GM12874 (cell line): Measurements from ENCODE around the gene NCAM1.

Experiments used
- CTCF ChIP-seq: IDR thresholded peaks from 2 replicates; pipeline ENCODE4 v1.5.1; 2011; ENCODE audit warnings: low read depth, mild to moderate bottlenecking, control low read depth, low read length, moderate library complexity; ENCODE audit not compliant: insufficient read depth

The NCAM1 gene

DNA sequence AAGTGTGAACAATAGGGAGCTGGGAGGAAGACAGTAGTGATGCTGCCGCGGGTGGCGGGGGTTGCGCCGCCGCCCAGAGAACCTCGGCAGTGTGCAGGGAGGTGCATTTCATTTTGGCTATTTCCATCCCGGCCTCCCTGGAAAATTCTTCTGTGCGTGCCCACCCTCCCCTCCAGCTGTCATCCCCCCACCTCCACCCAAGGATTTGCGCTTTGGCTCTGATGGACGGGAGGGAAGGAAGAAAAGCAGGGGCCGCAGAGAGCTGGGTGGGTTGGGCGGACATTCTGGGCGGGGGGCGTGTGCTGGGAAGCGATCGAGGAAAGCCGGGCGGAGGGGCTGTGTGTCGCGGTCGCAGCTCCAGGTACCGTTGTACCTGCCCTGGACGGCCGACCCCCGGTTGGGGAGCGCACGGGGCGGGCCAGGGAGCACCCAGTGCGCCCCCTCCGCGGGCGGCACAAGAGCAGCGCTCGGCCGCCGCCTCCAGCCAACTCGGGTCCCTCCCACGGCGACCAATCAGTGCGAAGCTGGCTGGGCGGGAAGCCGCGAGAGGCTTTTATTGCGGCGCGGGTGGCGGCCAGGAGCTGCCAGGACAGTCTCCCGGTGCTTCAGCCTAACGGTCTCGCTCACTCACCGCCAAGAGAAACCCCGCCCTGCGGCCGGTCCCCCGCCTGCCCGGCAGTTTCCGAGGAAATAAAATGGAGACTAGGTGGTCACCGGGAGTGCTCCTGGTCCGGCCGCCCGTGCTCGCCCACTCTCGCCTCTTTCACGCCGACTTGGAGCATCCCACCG, 1.6 kb downstream of the NCAM1 start:
- no peak for TF ChIP-seq CTCF

DNA sequence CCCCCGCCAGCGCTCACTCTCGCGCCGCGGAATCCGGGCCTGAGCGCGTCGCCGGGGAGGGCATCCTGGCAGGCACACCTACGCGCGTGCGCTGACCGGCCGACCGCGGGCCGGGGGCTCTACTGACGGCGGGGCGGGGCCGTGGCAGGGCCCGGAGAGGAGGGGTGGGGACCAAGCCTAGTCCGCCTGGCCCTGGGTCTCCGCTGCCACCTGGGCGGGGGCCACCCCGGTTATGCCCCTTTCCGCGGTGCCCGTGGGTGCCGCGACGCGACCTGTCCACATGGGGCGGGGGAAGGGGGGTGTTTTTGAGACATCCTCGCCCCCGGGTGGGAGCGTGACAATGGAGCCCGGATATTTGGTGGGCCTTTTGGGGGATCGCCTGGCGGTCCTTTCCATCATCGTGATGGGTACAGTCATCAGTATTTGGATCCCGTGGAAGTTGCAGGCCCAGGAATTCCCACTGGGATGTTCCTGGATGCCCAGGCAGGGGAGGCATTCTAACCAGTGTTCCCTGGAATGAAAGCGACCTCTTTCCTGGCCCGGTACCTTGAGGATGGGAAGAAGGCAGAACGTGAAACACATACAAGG, 2.2 kb downstream of the NCAM1 start:
- TF ChIP-seq CTCF, result no peak

DNA sequence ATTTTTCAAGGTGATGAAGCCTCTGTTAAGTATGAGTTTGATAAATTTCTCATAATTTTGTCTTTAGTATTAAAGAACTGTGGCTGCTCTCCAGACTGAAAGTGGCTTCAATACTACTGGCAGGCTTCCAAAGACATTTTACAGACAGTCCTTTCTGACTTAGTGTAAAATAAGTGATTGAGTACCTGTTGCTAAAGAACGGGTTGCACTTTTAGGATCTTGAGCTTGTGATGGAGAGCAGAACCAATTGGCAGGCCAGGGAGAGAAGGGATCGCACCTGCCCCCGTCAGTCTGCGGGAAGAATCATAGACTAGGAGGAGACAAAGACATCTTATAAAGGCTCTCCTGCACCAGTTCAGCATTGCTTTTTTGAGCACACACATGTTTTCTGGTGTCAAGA, 4.4 kb downstream of the NCAM1 start:
- no peak for TF ChIP-seq CTCF

DNA sequence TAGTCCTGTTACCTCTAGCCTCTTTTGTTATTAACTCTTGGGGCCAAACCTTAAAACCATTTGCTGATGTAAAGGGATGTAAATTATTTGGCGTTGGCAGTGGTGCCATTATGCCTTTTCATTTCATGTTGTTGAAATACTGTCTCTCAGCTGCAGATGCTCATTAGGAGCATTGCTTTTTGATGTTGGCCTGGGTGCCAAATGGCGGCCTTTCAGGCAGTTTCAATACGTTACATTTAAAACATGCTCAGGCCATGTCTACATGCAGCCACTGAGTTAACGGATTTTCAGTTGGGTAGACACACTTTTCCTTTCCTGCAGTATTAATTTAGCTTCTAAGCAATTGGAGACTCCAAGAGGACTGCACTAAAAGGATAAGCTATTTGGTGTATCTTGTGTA, 5.3 kb downstream of the NCAM1 start:
- no peak for TF ChIP-seq CTCF

DNA sequence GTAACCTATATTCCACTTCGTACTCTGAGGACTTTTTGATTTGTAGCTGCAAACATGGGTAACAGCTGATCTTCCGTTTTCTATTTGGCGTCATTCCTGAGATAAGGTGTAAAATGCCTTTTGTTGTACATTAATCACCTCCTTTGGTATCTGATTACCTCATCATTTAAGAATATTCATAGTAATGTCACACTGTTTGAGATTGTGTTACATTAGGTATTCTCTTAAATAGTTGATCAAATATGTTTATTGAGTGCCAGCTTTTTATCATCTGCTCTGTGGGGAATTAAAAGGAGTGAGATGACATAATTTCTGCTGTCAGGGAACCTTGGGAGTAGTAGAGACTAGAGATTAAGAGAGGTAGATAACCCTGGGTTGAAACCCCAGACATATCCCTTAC, 5.9 kb downstream of the NCAM1 start:
- TF ChIP-seq CTCF, result no peak

DNA sequence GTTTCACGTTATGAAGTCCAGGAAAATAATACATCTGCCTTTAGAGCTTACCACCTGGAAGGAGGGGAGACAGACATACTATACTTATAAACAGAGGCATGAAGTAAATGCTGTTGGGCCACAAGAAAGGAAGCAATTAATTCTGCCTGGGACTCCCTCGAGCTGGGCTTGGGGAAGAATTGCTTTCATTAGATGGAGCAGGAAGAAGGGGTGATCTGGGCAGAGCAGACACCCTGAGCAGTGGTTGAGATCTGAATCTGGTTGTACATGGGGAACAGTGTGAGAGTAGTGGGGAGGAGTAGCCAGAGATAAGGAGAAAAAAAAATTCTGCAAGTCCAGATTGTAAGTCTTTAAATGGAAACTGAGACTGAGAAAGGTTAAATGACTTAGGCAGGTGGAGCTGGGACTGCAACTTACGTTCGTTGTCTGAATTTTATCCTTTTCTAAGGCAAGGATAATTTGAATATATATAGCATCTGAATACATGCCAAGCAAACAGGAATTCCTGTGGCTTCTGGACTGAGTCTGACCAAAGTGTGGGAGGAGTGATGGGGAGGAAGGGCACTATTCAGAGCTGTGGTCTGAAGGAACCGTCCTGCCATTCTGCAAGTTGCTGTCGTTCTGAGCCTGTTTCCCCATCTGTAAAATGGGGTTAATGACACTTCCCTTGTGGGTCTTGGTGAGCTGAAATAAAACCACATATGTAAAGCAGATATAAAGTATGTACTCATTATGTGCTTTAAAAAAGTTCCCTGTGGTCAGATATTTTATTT, 7.9 kb downstream of the NCAM1 start:
- TF ChIP-seq CTCF, result no peak

- no peak for TF ChIP-seq CTCF
Observed at GRCh38 chr11:112971195-112971594, 10.0 kb downstream of the NCAM1 start.
